ENCODE results near the gene MEF2C. TPM values are rescaled to one million over a fixed set of nuclear protein-coding genes. Genes with fewer than 3 reads are reported as not detected.

MEF2C gene
- polyA plus RNA-seq, 4 donors = 0.89 to 11.5 (median 5.9) TPM

- H3K9me3 ChIP-seq (ENCODE audit: control insufficient read depth in 2 of 2, insufficient read depth in 1 of 2, low read depth in 1 of 2, low read length in 1 of 2) = no peaks in the 10 kb centered on the region
- no peak for FAIRE-seq
- no peaks in the 10 kb centered on the region for H3K4me1 ChIP-seq (ENCODE audit: control insufficient read depth in 3 of 3, insufficient read depth in 2 of 3, low read depth in 1 of 3, low read length in 2 of 3)
- H3K27me3 ChIP-seq (ENCODE audit: control insufficient read depth in 3 of 3, insufficient read depth in 3 of 3, low read length in 3 of 3) = no peaks in the 10 kb centered on the region
- no peak overlapping the region for H3K4me3 ChIP-seq (ENCODE audit: low read depth in 1 of 3, low read length in 3 of 3)
- no peak for DNase-seq
- H3K36me3 ChIP-seq (ENCODE audit: control insufficient read depth in 3 of 3, insufficient read depth in 2 of 3, low read depth in 1 of 3, low read length in 3 of 3) = no peaks in the 10 kb centered on the region
- H3K27ac ChIP-seq (ENCODE audit: low read depth in 1 of 3, low read length in 2 of 3) = peak overlapping the region in 1 of 3 donors; percentile 1
- 31 to 80% (median 63%) methylated on average over 1 of the region's 1 CpG for WGBS, 3 donors
Observed at GRCh38 chr5:88827997-88828396, 55.0 kb downstream of the MEF2C start.

GRCh38 chr5:88826646-88827585, 56.1 kb downstream of the MEF2C start:
- no peaks in the 10 kb centered on the region for H3K4me1 ChIP-seq (ENCODE audit: control insufficient read depth in 3 of 3, insufficient read depth in 2 of 3, low read depth in 1 of 3, low read length in 2 of 3)
- no peak overlapping the region for H3K4me3 ChIP-seq (ENCODE audit: low read depth in 1 of 3, low read length in 3 of 3)
- H3K36me3 ChIP-seq (ENCODE audit: control insufficient read depth in 3 of 3, insufficient read depth in 2 of 3, low read depth in 1 of 3, low read length in 3 of 3) = no peaks in the 10 kb centered on the region
- H3K9me3 ChIP-seq (ENCODE audit: control insufficient read depth in 2 of 2, insufficient read depth in 1 of 2, low read depth in 1 of 2, low read length in 1 of 2) = no peaks in the 10 kb centered on the region
- peak overlapping the region in 2 of 3 donors; percentile 13 to 83 for H3K27ac ChIP-seq (ENCODE audit: low read depth in 1 of 3, low read length in 2 of 3)
- WGBS, 3 donors = 41 to 49% (median 47%) methylated on average over 8 of the region's 8 CpGs
- DNase-seq = peak; percentile 5 to 27
- no peak for FAIRE-seq
- no peaks in the 10 kb centered on the region for H3K27me3 ChIP-seq (ENCODE audit: control insufficient read depth in 3 of 3, insufficient read depth in 3 of 3, low read length in 3 of 3)

- Histone ChIP-seq H3K36me3 (ENCODE audit: control insufficient read depth in 3 of 3, insufficient read depth in 2 of 3, low read depth in 1 of 3, low read length in 3 of 3) (no peaks in the 10 kb centered on the region), H3K4me1 (ENCODE audit: control insufficient read depth in 3 of 3, insufficient read depth in 2 of 3, low read depth in 1 of 3, low read length in 2 of 3) (no peaks in the 10 kb centered on the region), H3K9me3 (ENCODE audit: control insufficient read depth in 2 of 2, insufficient read depth in 1 of 2, low read depth in 1 of 2, low read length in 1 of 2) (no peaks in the 10 kb centered on the region), H3K27me3 (ENCODE audit: control insufficient read depth in 3 of 3, insufficient read depth in 3 of 3, low read length in 3 of 3) (no peaks in the 10 kb centered on the region), H3K4me3 (ENCODE audit: low read depth in 1 of 3, low read length in 3 of 3) (no peak overlapping the region), H3K27ac (ENCODE audit: low read depth in 1 of 3, low read length in 2 of 3) (peak overlapping the region in 2 of 3 donors; percentile 1 to 76)
- 49 to 58% (median 55%) methylated on average over 5 of the region's 5 CpGs for WGBS, 3 donors
- FAIRE-seq (no peak), DNase-seq (no peak)
Observed at GRCh38 chr5:88825584-88826315, 57.2 kb downstream of the MEF2C start.

GRCh38 chr5:88824892-88825583, 57.9 kb downstream of the MEF2C start:
- Histone ChIP-seq H3K9me3 (ENCODE audit: control insufficient read depth in 2 of 2, insufficient read depth in 1 of 2, low read depth in 1 of 2, low read length in 1 of 2) (no peaks in the 10 kb centered on the region), H3K4me1 (ENCODE audit: control insufficient read depth in 3 of 3, insufficient read depth in 2 of 3, low read depth in 1 of 3, low read length in 2 of 3) (no peaks in the 10 kb centered on the region), H3K4me3 (ENCODE audit: low read depth in 1 of 3, low read length in 3 of 3) (no peak overlapping the region), H3K27ac (ENCODE audit: low read depth in 1 of 3, low read length in 2 of 3) (peak overlapping the region in 1 of 3 donors; percentile 1), H3K27me3 (ENCODE audit: control insufficient read depth in 3 of 3, insufficient read depth in 3 of 3, low read length in 3 of 3) (no peaks in the 10 kb centered on the region), H3K36me3 (ENCODE audit: control insufficient read depth in 3 of 3, insufficient read depth in 2 of 3, low read depth in 1 of 3, low read length in 3 of 3) (no peaks in the 10 kb centered on the region)
- DNase-seq (no peak), FAIRE-seq (no peak)
- 25 to 26% (median 25%) methylated on average over 5 of the region's 5 CpGs for WGBS, 3 donors

GRCh38 chr5:88824141-88824540, 58.8 kb downstream of the MEF2C start:
- WGBS, 3 donors = 44 to 58% (median 53%) methylated on average over 4 of the region's 4 CpGs
- Histone ChIP-seq H3K4me1 (ENCODE audit: control insufficient read depth in 3 of 3, insufficient read depth in 2 of 3, low read depth in 1 of 3, low read length in 2 of 3) (no peaks in the 10 kb centered on the region), H3K4me3 (ENCODE audit: low read depth in 1 of 3, low read length in 3 of 3) (no peak overlapping the region), H3K27me3 (ENCODE audit: control insufficient read depth in 3 of 3, insufficient read depth in 3 of 3, low read length in 3 of 3) (no peaks in the 10 kb centered on the region), H3K27ac (ENCODE audit: low read depth in 1 of 3, low read length in 2 of 3) (no peak overlapping the region), H3K36me3 (ENCODE audit: control insufficient read depth in 3 of 3, insufficient read depth in 2 of 3, low read depth in 1 of 3, low read length in 3 of 3) (no peaks in the 10 kb centered on the region), H3K9me3 (ENCODE audit: control insufficient read depth in 2 of 2, insufficient read depth in 1 of 2, low read depth in 1 of 2, low read length in 1 of 2) (no peaks in the 10 kb centered on the region)
- FAIRE-seq = peak; percentile 5
- no peak for DNase-seq

- no peak for DNase-seq
- Histone ChIP-seq H3K9me3 (ENCODE audit: control insufficient read depth in 2 of 2, insufficient read depth in 1 of 2, low read depth in 1 of 2, low read length in 1 of 2) (no peaks in the 10 kb centered on the region), H3K27me3 (ENCODE audit: control insufficient read depth in 3 of 3, insufficient read depth in 3 of 3, low read length in 3 of 3) (no peaks in the 10 kb centered on the region), H3K4me3 (ENCODE audit: low read depth in 1 of 3, low read length in 3 of 3) (no peak overlapping the region), H3K4me1 (ENCODE audit: control insufficient read depth in 3 of 3, insufficient read depth in 2 of 3, low read depth in 1 of 3, low read length in 2 of 3) (no peaks in the 10 kb centered on the region), H3K27ac (ENCODE audit: low read depth in 1 of 3, low read length in 2 of 3) (no peak overlapping the region), H3K36me3 (ENCODE audit: control insufficient read depth in 3 of 3, insufficient read depth in 2 of 3, low read depth in 1 of 3, low read length in 3 of 3) (no peaks in the 10 kb centered on the region)
- FAIRE-seq = no peak
- 72 to 92% (median 80%) methylated on average over 1 of the region's 1 CpG for WGBS, 3 donors
Observed at GRCh38 chr5:88823201-88823600, 59.8 kb downstream of the MEF2C start.

- FAIRE-seq = no peak
Observed at GRCh38 chr5:88821161-88821560, 61.8 kb downstream of the MEF2C start.

GRCh38 chr5:88820581-88820980, 62.4 kb downstream of the MEF2C start:
- Histone ChIP-seq H3K27ac (ENCODE audit: low read depth in 1 of 3, low read length in 2 of 3) (no peak overlapping the region), H3K4me3 (ENCODE audit: low read depth in 1 of 3, low read length in 3 of 3) (no peak overlapping the region), H3K36me3 (ENCODE audit: control insufficient read depth in 3 of 3, insufficient read depth in 2 of 3, low read depth in 1 of 3, low read length in 3 of 3) (no peaks in the 10 kb centered on the region), H3K27me3 (ENCODE audit: control insufficient read depth in 3 of 3, insufficient read depth in 3 of 3, low read length in 3 of 3) (no peaks in the 10 kb centered on the region), H3K4me1 (ENCODE audit: control insufficient read depth in 3 of 3, insufficient read depth in 2 of 3, low read depth in 1 of 3, low read length in 2 of 3) (no peaks in the 10 kb centered on the region), H3K9me3 (ENCODE audit: control insufficient read depth in 2 of 2, insufficient read depth in 1 of 2, low read depth in 1 of 2, low read length in 1 of 2) (no peaks in the 10 kb centered on the region)
- FAIRE-seq (no peak), DNase-seq (no peak)
- 81 to 97% (median 91%) methylated on average over 2 of the region's 2 CpGs for WGBS, 3 donors

More at GRCh38 chr5:88821161-88821560, 61.8 kb downstream of the MEF2C start:
- H3K27ac ChIP-seq (ENCODE audit: low read depth in 1 of 3, low read length in 2 of 3) = no peak overlapping the region
- H3K9me3 ChIP-seq (ENCODE audit: control insufficient read depth in 2 of 2, insufficient read depth in 1 of 2, low read depth in 1 of 2, low read length in 1 of 2) = no peaks in the 10 kb centered on the region
- H3K4me3 ChIP-seq (ENCODE audit: low read depth in 1 of 3, low read length in 3 of 3) = no peak overlapping the region
- WGBS, 3 donors = 88 to 90% (median 90%) methylated on average over 4 of the region's 4 CpGs
- no peaks in the 10 kb centered on the region for H3K4me1 ChIP-seq (ENCODE audit: control insufficient read depth in 3 of 3, insufficient read depth in 2 of 3, low read depth in 1 of 3, low read length in 2 of 3)
- H3K27me3 ChIP-seq (ENCODE audit: control insufficient read depth in 3 of 3, insufficient read depth in 3 of 3, low read length in 3 of 3) = no peaks in the 10 kb centered on the region
- no peaks in the 10 kb centered on the region for H3K36me3 ChIP-seq (ENCODE audit: control insufficient read depth in 3 of 3, insufficient read depth in 2 of 3, low read depth in 1 of 3, low read length in 3 of 3)
- DNase-seq = no peak
